Natural killer cell (primary cell): ENCODE data around the gene KCNJ11. TPM values are rescaled to one million over a fixed set of nuclear protein-coding genes. Genes with fewer than 3 reads are reported as not detected.

Experiments
- ATAC-seq, 3 donors: fragments of 150-1000 bp in 2 of 3; fragments of 200-7000 bp in 1 of 3; cut with Tn5 transposase; 1 replicate in 1 of 3; 2 replicates in 2 of 3; pipeline ENCODE4 v1.10.0; 2021; ENCODE audit warnings: mild to moderate bottlenecking in 2 of 3, moderate library complexity in 2 of 3
- DNase-seq, 2 donors: peaks; one replicate each; pipeline versions ENCODE4 v3.0.0 to v3.0.0-alpha.2; 2013 to 2021; ENCODE audit warnings: mixed read lengths in 1 of 2
- H3K27ac ChIP-seq: one replicate; pipeline ENCODE4 v1.5.1; 2013; ENCODE audit warnings: mild to moderate bottlenecking, low read length
- H3K27me3 ChIP-seq: one replicate; pipeline ENCODE4 v1.6.1; 2013; ENCODE audit warnings: low read length; ENCODE audit not compliant: control insufficient read depth, insufficient read depth
- H3K36me3 ChIP-seq: one replicate; pipeline ENCODE4 v1.6.1; 2013; ENCODE audit warnings: low read length; ENCODE audit not compliant: control insufficient read depth, insufficient read depth
- H3K4me1 ChIP-seq: one replicate; pipeline ENCODE4 v1.6.1; 2013; ENCODE audit warnings: low read length; ENCODE audit not compliant: control insufficient read depth, insufficient read depth
- H3K4me3 ChIP-seq: one replicate; pipeline ENCODE4 v1.5.1; 2013; ENCODE audit warnings: low read length
- H3K9me3 ChIP-seq: one replicate; pipeline ENCODE4 v1.6.1; 2013; ENCODE audit warnings: low read length; ENCODE audit not compliant: control insufficient read depth, insufficient read depth
- H3K27ac Mint-ChIP-seq, 2 donors: one replicate each; pipeline ENCODE4 v1.8.0; 2022; ENCODE audit warnings: mild to moderate bottlenecking in 2 of 2, mixed read lengths in 2 of 2, moderate library complexity in 1 of 2
- H3K27me3 Mint-ChIP-seq, 2 donors: one replicate each; pipeline ENCODE4 v1.8.0; 2022; ENCODE audit warnings: low read depth in 2 of 2, mixed read lengths in 2 of 2
- H3K36me3 Mint-ChIP-seq: one replicate; pipeline ENCODE4 v1.8.0; 2022; ENCODE audit warnings: mixed read lengths
- H3K4me1 Mint-ChIP-seq, 2 donors: one replicate each; pipeline ENCODE4 v1.8.0; 2022; ENCODE audit warnings: mixed read lengths in 2 of 2
- H3K4me3 Mint-ChIP-seq: one replicate; pipeline ENCODE4 v1.8.0; 2022; ENCODE audit warnings: mild to moderate bottlenecking, moderate library complexity, mixed read lengths
- H3K9me3 Mint-ChIP-seq, 2 donors: one replicate each; pipeline ENCODE4 v1.8.0; 2022; ENCODE audit warnings: mixed read lengths in 2 of 2
- WGBS: methylation state at CpG from one replicate; pipeline ENCODE4 v1.1.7; 2013; ENCODE audit warnings: missing lambda C conversion rate; ENCODE audit not compliant: insufficient coverage; 5-methylcytosine and 5-hydroxymethylcytosine counted together
- intact Hi-C: fragments of 100-400 bp; cut with micrococcal nuclease; formaldehyde crosslinking; loops from one replicate; pipeline ENCODE4 v1.14.2; 2022
- total RNA-seq, 4 donors: library from RNA; stranded (reverse); fragments of 120-200 nt in 1 of 4; gene quantifications; one replicate each; pipeline versions ENCODE4 v1.2.3 to v1.2.4, GENCODE V29; 2013 to 2022
- TF ChIP-seq, protein P1 (sequence below): fragments of 200-600 bp; IDR thresholded peaks from one replicate; pipeline ENCODE4 v1.8.0; 2022; ENCODE audit warnings: antibody characterized with exemption

Gene KCNJ11
- total RNA-seq, 3 donors from 2014 or later (not counting 1 experiment from before 2014, with no cell fraction given), result 1.00 TPM; not detected in 2

DNA sequence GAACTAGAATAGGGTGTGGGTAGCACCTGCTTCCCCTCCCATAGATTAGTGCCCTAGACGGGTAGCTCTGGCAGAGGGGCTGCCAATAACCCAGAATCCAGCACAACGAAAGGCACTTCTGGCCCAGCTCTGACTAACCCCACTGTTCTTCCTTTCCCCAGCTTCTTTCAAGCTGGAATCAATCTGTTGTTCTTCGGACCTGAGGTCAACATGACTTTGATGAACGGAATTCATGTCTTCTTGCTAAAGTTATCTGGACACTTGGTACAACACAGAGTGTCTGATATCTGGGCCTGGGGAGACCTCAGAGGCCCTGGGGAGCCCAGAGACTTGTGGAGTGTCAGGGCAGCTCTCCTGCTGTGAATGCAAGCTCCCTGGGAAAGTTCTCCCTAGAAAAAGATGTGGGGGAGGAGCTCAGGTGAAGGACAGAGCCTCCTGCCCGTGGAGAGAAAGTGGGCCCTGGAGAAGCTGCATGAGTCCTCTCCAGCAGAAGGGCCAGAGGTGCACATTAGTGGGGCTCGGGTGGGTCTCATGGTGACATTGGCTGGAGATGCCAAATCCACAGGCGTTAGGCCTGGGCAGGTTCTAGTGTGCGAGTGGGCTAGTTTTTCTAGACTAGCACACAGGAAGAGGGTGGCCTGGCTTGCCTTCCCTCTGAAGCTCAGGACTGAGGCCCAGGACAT, 6.3 kb downstream of the KCNJ11 start:
- DNase-seq (no peak), ATAC-seq (no peak)
- no peaks in the 10 kb centered on the region for H3K27me3 Mint-ChIP-seq
- peaks cover 0 to 4% of the 10 kb centered on the region in 2 donors for H3K4me1 Mint-ChIP-seq
- H3K9me3 ChIP-seq, result no peaks in the 10 kb centered on the region
- TF ChIP-seq, protein P1, sequence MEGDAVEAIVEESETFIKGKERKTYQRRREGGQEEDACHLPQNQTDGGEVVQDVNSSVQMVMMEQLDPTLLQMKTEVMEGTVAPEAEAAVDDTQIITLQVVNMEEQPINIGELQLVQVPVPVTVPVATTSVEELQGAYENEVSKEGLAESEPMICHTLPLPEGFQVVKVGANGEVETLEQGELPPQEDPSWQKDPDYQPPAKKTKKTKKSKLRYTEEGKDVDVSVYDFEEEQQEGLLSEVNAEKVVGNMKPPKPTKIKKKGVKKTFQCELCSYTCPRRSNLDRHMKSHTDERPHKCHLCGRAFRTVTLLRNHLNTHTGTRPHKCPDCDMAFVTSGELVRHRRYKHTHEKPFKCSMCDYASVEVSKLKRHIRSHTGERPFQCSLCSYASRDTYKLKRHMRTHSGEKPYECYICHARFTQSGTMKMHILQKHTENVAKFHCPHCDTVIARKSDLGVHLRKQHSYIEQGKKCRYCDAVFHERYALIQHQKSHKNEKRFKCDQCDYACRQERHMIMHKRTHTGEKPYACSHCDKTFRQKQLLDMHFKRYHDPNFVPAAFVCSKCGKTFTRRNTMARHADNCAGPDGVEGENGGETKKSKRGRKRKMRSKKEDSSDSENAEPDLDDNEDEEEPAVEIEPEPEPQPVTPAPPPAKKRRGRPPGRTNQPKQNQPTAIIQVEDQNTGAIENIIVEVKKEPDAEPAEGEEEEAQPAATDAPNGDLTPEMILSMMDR, result no peak
- H3K4me1 ChIP-seq, result no peaks in the 10 kb centered on the region
- no peak overlapping the region for H3K4me3 Mint-ChIP-seq
- H3K27ac Mint-ChIP-seq, result no peak overlapping the region
- WGBS, result 86% methylated on average over 8 of the region's 8 CpGs
- intact Hi-C loops, result no loop called here
- no peak overlapping the region for H3K4me3 ChIP-seq
- no peaks in the 10 kb centered on the region for H3K36me3 Mint-ChIP-seq
- H3K27me3 ChIP-seq, result no peaks in the 10 kb centered on the region
- H3K9me3 Mint-ChIP-seq, result no peaks in the 10 kb centered on the region
- H3K36me3 ChIP-seq, result no peaks in the 10 kb centered on the region
- no peak overlapping the region for H3K27ac ChIP-seq

DNA sequence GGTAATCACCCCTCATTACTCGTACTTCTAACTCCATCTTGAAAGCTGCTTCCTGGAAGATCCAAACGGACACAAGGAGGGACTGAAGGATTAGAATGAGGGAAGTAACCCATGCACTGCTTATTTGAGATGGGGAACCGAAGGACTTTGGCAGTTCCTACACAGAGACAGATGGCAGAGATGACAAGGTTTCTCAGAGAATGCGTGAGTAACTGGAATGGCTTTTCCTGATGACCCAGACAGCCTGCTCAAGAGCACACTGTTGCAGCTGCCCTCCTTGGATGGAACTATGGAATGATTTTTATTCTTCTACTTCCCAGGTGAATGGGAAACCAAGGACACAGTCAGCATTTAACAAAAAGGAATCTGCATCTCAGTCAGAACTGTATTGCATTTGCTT, 7.3 kb downstream of the KCNJ11 start:
- no peak overlapping the region for H3K4me3 Mint-ChIP-seq
- H3K9me3 ChIP-seq, result no peaks in the 10 kb centered on the region
- no peak overlapping the region for H3K27ac Mint-ChIP-seq
- DNase-seq (no peak), ATAC-seq (no peak)
- no peaks in the 10 kb centered on the region for H3K9me3 Mint-ChIP-seq
- H3K4me1 Mint-ChIP-seq, result no peaks in the 10 kb centered on the region
- TF ChIP-seq, protein P1, result no peak
- no peaks in the 10 kb centered on the region for H3K36me3 ChIP-seq
- no peak overlapping the region for H3K27ac ChIP-seq
- H3K4me3 ChIP-seq, result no peak overlapping the region
- H3K27me3 Mint-ChIP-seq, result no peaks in the 10 kb centered on the region
- no peaks in the 10 kb centered on the region for H3K4me1 ChIP-seq
- no peaks in the 10 kb centered on the region for H3K27me3 ChIP-seq
- 84% methylated on average over 3 of the region's 4 CpGs for WGBS
- intact Hi-C loops, result no loop called here
- H3K36me3 Mint-ChIP-seq, result no peaks in the 10 kb centered on the region

DNA sequence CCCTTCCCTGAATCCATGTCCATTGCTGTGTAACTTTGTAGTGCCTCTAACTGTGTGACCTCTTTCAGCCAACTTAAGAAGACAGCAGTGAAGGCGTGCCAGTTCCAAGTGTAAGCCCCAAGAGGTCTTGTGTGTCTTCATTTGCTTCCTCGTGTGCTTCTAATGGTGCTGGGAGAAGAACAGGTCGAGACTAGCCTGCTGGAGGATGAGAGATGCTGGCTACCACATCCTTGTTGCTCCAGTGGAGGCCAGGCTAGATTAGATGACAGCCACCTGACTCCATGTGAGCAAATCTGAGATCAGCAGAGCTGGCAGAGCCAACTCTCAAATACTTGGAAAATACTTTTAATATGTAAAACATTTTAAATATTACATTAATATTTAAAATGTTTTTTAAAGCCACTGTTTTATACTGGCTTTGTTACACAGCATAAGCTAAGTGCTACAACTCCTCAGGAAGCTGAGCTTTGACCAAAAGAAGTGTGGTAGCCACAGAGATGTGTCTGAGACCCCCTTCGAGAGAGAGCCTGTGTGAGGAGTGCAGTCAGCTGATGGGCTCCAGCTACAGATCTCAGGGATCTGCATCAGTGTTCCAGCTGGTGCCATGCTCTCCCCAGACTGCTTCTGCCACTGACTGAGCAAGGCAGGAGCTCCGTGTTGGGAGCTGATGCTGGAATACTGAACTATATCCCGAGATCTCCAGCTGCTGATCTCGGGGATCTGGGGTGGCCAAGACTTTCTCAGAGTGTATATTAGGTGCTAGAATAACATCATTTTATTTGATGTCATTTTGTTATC, 8.9 kb downstream of the KCNJ11 start:
- Mint-ChIP-seq H3K4me1 (no peaks in the 10 kb centered on the region), H3K9me3 (no peaks in the 10 kb centered on the region), H3K36me3 (no peaks in the 10 kb centered on the region), H3K4me3 (no peak overlapping the region), H3K27ac (no peak overlapping the region), H3K27me3 (no peaks in the 10 kb centered on the region)
- Histone ChIP-seq H3K27me3 (no peaks in the 10 kb centered on the region), H3K4me3 (no peak overlapping the region), H3K4me1 (no peaks in the 10 kb centered on the region), H3K36me3 (no peaks in the 10 kb centered on the region), H3K9me3 (no peaks in the 10 kb centered on the region), H3K27ac (no peak overlapping the region)
- intact Hi-C loops, result no loop called here
- ATAC-seq (no peak), DNase-seq (no peak)
- TF ChIP-seq, protein P1, result no peak
- WGBS, result 90% methylated on average over 7 of the region's 7 CpGs
